Measurements from ENCODE around the gene JCAD. TPM values are rescaled to one million over a fixed set of nuclear protein-coding genes. Genes with fewer than 3 reads are reported as not detected.

Gene JCAD
- total and polyA plus RNA-seq, 2 of the 8 experiments (the other 6 are each of a cell fraction or from before 2014, with no cell fraction given), result 0.56 to 5.2 TPM

- H4K5ac ChIP-seq (ENCODE audit: insufficient read length, low read depth, low read length), result no peak overlapping the region
- no peak overlapping the region for H2BK120ac ChIP-seq (replicated peaks; ENCODE audit: low read depth, low read length)
- H3K4ac ChIP-seq (replicated peaks; ENCODE audit: insufficient read length, low read depth, low read length), result no peak overlapping the region
- H3K79me2 ChIP-seq (ENCODE audit: control insufficient read depth in 1 of 2, insufficient read depth in 2 of 2, low read length in 2 of 2), result no peaks in the 10 kb centered on the region
- H2BK12ac ChIP-seq (ENCODE audit: low read depth, low read length), result no peak overlapping the region
- no peak overlapping the region for H4K91ac ChIP-seq (replicated peaks; ENCODE audit: insufficient read length, low read length)
- no peaks in the 10 kb centered on the region; a peak in 1 of 7 replicates for H3K27me3 ChIP-seq (replicated peaks in 1 of 4; ENCODE audit: control insufficient read depth in 3 of 4, extremely low read depth in 1 of 4, insufficient read depth in 3 of 4, low read length in 3 of 4)
- H3K14ac ChIP-seq (ENCODE audit: insufficient read length), result no peak overlapping the region
- no peak overlapping the region for H4K8ac ChIP-seq (ENCODE audit: extremely low read depth, insufficient read depth, low read length)
- no peak overlapping the region for H2BK15ac ChIP-seq (ENCODE audit: low read length)
- H3K4me2 ChIP-seq (ENCODE audit: insufficient read depth in 1 of 2, low read depth in 2 of 2, low read length in 2 of 2), result no peak overlapping the region
- H3K56ac ChIP-seq (replicated peaks; ENCODE audit: insufficient read length, low read depth, low read length), result no peak overlapping the region
- H3K36me3 ChIP-seq (ENCODE audit: control insufficient read depth in 2 of 4, insufficient read depth in 4 of 4, low read length in 3 of 4), result no peaks in the 10 kb centered on the region
- 0 out of 7 replicates have a peak, but pooled peaks cover 0 to 3% (median 0%) of the 10 kb centered on the region in 4 experiments for H3K4me1 ChIP-seq (replicated peaks in 1 of 4; ENCODE audit: control insufficient read depth in 3 of 4, insufficient read depth in 4 of 4, low read length in 3 of 4)
- no peak overlapping the region for H2BK5ac ChIP-seq (ENCODE audit: low read depth, low read length)
- DNase-seq (ENCODE audit: low read depth in 1 of 2, low spot score in 2 of 2), result no peak
- H3K9ac ChIP-seq (replicated peaks in 1 of 4; ENCODE audit: extremely low read depth in 1 of 4, low read depth in 3 of 4, low read length in 3 of 4), result no peak overlapping the region
- no peaks in the 10 kb centered on the region for H4K20me1 ChIP-seq (replicated peaks in 1 of 2; ENCODE audit: control insufficient read depth in 1 of 2, insufficient read depth in 2 of 2, low read length in 2 of 2)
- no peak for FAIRE-seq
- no peak overlapping the region for H2AK5ac ChIP-seq (ENCODE audit: low read depth, low read length)
- H3K23me2 ChIP-seq (ENCODE audit: low read depth, low read length), result no peaks in the 10 kb centered on the region
- no peaks in the 10 kb centered on the region for H3K9me3 ChIP-seq (ENCODE audit: insufficient read depth in 2 of 2, low read depth in 1 of 2, low read length in 1 of 2)
- H3K23ac ChIP-seq (ENCODE audit: insufficient read length), result no peak overlapping the region
- H2AFZ ChIP-seq (ENCODE audit: low read length), result no peak overlapping the region
- H3K18ac ChIP-seq (ENCODE audit: extremely low read depth, low read length), result no peak overlapping the region
- ChIA-PET POLR2A (ENCODE audit: partially characterized antibody) (no interaction called here), CTCF (ENCODE audit: partially characterized antibody) (interaction anchor here (1.3 kb wide), 1 partner anchor 58 kb away, joined by 3 read pairs; no protein-coding TSS in a partner anchor)
- no peaks in the 10 kb centered on the region for H3K79me1 ChIP-seq (ENCODE audit: low read depth, low read length)
- H3K4me3 ChIP-seq (ENCODE audit: extremely low read depth in 1 of 4, insufficient read depth in 2 of 4, low read depth in 3 of 4, low read length in 4 of 4), result no peak overlapping the region
- no peak overlapping the region for H3K27ac ChIP-seq (ENCODE audit: low read depth, low read length)
- WGBS, 2 experiments (ENCODE audit: extremely low coverage in 1 of 2, insufficient coverage in 1 of 2, insufficient read length in 1 of 2, insufficient replicate concordance in 2 of 2, low coverage in 1 of 2, low lambda C conversion rate in 2 of 2, missing lambda C conversion rate in 1 of 2), result 92% methylated on average over 5 of the region's 5 CpGs; no CpG with 5 or more reads in 1 of the 2 experiments
- no peak overlapping the region for H2BK20ac ChIP-seq (ENCODE audit: low read length)
- TF ChIP-seq ZNF274 (IDR thresholded peaks at IDR 0.05; ENCODE audit: borderline replicate concordance, extremely low read depth, low read length), result no peak
- no peak for TF ChIP-seq ATF2 (IDR thresholded peaks at IDR 0.05; ENCODE audit: low read length)
- TF ChIP-seq NRF1 (IDR thresholded peaks at IDR 0.05; ENCODE audit: low read depth, low read length), result no peak
- no peak for TF ChIP-seq RNF2 (IDR thresholded peaks at IDR 0.05; ENCODE audit: borderline replicate concordance, low read depth, low read length, missing control alignments, poor library complexity, severe bottlenecking)
- no peak for TF ChIP-seq SIRT6 (IDR thresholded peaks at IDR 0.05; ENCODE audit: low read length)
- no peak for TF ChIP-seq SP2 (IDR thresholded peaks at IDR 0.05; ENCODE audit: low read length)
- TF ChIP-seq CEBPB (IDR thresholded peaks at IDR 0.05; ENCODE audit: low read depth, low read length), result no peak
- TF ChIP-seq EP300 (IDR thresholded peaks at IDR 0.05; ENCODE audit: borderline replicate concordance in 1 of 2, low read depth in 2 of 2, low read length in 2 of 2), result no peak
- TF ChIP-seq CTCF (IDR thresholded peaks at IDR 0.05; ENCODE audit: control extremely low read depth in 1 of 3, insufficient read depth in 1 of 3, low read depth in 1 of 3, low read length in 3 of 3), result no peak
- no peak for TF ChIP-seq TBP (IDR thresholded peaks at IDR 0.05; ENCODE audit: low read depth, low read length)
Observed at GRCh38 chr10:30094601-30095000, 35.2 kb upstream of the JCAD start.
